NCI-H774 (cell line): ENCODE measurements around the gene NFASC.

Source experiments
- DNase-seq: peaks from one replicate; lab custom pipeline; 2025; lab: John Stamatoyannopoulos, UW

Gene NFASC

GRCh38 chr1:204928671-204929486 lies 58.2 kb downstream of the NFASC start:
- no peak for DNase-seq

- DNase-seq = no peak
Observed at GRCh38 chr1:204929487-204930154, 59.0 kb downstream of the NFASC start.

GRCh38 chr1:204930155-204930523 lies 59.5 kb downstream of the NFASC start:
- no peak for DNase-seq

GRCh38 chr1:204931313-204931712 lies 60.7 kb downstream of the NFASC start:
- DNase-seq = no peak

- no peak for DNase-seq
Observed at GRCh38 chr1:204931768-204932572, 61.3 kb downstream of the NFASC start.

- no peak for DNase-seq
Observed at GRCh38 chr1:204932573-204932909, 61.9 kb downstream of the NFASC start.

GRCh38 chr1:204935155-204935554 lies 64.5 kb downstream of the NFASC start:
- DNase-seq = no peak

- no peak for DNase-seq
Observed at GRCh38 chr1:204936765-204937164, 66.1 kb downstream of the NFASC start.

- no peak for DNase-seq
Observed at GRCh38 chr1:204937901-204938300, 67.2 kb downstream of the NFASC start.

GRCh38 chr1:204940591-204940990 lies 69.9 kb downstream of the NFASC start:
- no peak for DNase-seq

GRCh38 chr1:204941421-204942338 lies 71.0 kb downstream of the NFASC start:
- peak; percentile 56 for DNase-seq

- DNase-seq = no peak
Observed at GRCh38 chr1:204943495-204943894, 72.8 kb downstream of the NFASC start.

GRCh38 chr1:204944662-204945061 lies 74.0 kb downstream of the NFASC start:
- DNase-seq = no peak

- no peak for DNase-seq
Observed at GRCh38 chr1:204945565-204945977, 74.9 kb downstream of the NFASC start.

- no peak for DNase-seq
Observed at GRCh38 chr1:204946640-204947039, 76.0 kb downstream of the NFASC start.

- DNase-seq = no peak
Observed at GRCh38 chr1:204947338-204947737, 76.7 kb downstream of the NFASC start.

GRCh38 chr1:204947747-204948146 lies 77.1 kb downstream of the NFASC start:
- no peak for DNase-seq

- DNase-seq = no peak
Observed at GRCh38 chr1:204950353-204951001, 79.8 kb downstream of the NFASC start.

GRCh38 chr1:204958317-204959307 lies 88.0 kb downstream of the NFASC start:
- DNase-seq = no peak

- DNase-seq = no peak
Observed at GRCh38 chr1:204959374-204959773, 88.7 kb downstream of the NFASC start.
